Measurements from ENCODE around the gene GDPD3.

Gene GDPD3

DNA sequence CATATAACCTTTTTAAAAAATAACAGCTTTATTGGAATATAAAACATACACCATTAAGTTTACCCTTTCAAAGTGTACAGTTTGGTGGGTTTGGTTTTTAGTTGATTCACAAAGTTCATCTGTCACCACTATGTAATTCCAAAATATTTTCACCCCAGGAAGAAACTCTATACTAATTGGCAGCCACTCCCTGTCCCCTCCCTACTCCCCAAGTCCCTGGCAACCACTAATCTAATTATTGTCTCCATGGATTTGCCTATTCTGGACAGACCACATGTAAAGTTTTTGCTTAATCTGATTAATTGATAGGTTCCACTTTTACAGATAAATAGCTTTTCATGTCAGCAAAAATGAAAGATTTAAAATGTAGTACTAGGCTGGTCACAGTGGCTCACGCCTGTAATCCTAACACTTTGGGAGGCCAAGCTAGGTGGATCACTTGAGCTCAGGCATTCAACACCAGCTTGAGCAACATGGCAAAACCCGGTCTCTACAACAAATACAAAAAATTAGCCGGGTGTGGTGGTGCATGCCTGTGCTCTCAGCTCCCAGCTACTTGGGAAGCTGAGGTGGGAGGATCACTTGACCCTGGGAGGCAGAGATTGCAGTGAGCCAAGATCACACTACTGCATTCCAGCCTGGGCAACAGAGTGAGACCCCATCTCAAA lies 34.6 kb upstream of the GDPD3 start:
- TF ChIP-seq, protein P1, sequence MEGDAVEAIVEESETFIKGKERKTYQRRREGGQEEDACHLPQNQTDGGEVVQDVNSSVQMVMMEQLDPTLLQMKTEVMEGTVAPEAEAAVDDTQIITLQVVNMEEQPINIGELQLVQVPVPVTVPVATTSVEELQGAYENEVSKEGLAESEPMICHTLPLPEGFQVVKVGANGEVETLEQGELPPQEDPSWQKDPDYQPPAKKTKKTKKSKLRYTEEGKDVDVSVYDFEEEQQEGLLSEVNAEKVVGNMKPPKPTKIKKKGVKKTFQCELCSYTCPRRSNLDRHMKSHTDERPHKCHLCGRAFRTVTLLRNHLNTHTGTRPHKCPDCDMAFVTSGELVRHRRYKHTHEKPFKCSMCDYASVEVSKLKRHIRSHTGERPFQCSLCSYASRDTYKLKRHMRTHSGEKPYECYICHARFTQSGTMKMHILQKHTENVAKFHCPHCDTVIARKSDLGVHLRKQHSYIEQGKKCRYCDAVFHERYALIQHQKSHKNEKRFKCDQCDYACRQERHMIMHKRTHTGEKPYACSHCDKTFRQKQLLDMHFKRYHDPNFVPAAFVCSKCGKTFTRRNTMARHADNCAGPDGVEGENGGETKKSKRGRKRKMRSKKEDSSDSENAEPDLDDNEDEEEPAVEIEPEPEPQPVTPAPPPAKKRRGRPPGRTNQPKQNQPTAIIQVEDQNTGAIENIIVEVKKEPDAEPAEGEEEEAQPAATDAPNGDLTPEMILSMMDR (conservative IDR thresholded peaks at IDR 0.05; ENCODE audit: low read depth, low read length), result no peak
- DNase-seq (ENCODE audit: low read depth), result no peak
- H3K4me3 ChIP-seq (ENCODE audit: low read depth, low read length), result no peak overlapping the region

DNA sequence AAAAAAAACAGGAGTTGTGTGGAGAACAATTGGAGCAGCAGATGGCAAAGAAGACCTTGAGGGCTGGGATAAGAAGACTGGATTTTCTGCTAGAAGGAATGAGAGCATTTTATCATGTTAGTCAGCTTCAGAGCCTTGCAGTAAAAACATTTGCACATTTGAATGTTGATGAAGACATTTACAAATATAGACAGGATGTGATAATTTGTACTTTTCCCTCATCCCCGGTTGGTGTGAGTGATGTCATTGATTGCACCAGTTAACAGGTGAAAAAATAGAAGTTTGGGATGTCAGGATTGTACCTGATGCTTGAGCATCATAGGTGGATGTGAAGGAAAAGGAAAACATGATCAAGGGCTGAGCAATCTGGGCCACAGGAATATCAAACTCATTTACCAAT lies 32.3 kb upstream of the GDPD3 start:
- DNase-seq (ENCODE audit: low read depth), result no peak
- TF ChIP-seq, protein P1 (conservative IDR thresholded peaks at IDR 0.05; ENCODE audit: low read depth, low read length), result no peak
- H3K4me3 ChIP-seq (ENCODE audit: low read depth, low read length), result no peak overlapping the region

- no peak for DNase-seq (ENCODE audit: low read depth)
- no peak overlapping the region for H3K4me3 ChIP-seq (ENCODE audit: low read depth, low read length)
- TF ChIP-seq, protein P1 (conservative IDR thresholded peaks at IDR 0.05; ENCODE audit: low read depth, low read length), result no peak
Observed at GRCh38 chr16:30144917-30145316, 31.6 kb upstream of the GDPD3 start.

GRCh38 chr16:30144017-30144416 lies 30.7 kb upstream of the GDPD3 start:
- TF ChIP-seq, protein P1 (conservative IDR thresholded peaks at IDR 0.05; ENCODE audit: low read depth, low read length), result no peak
- no peak overlapping the region for H3K4me3 ChIP-seq (ENCODE audit: low read depth, low read length)
- no peak for DNase-seq (ENCODE audit: low read depth)

GRCh38 chr16:30143347-30143702 lies 30.0 kb upstream of the GDPD3 start:
- TF ChIP-seq, protein P1 (conservative IDR thresholded peaks at IDR 0.05; ENCODE audit: low read depth, low read length), result no peak
- no peak overlapping the region for H3K4me3 ChIP-seq (ENCODE audit: low read depth, low read length)
- no peak for DNase-seq (ENCODE audit: low read depth)

DNA sequence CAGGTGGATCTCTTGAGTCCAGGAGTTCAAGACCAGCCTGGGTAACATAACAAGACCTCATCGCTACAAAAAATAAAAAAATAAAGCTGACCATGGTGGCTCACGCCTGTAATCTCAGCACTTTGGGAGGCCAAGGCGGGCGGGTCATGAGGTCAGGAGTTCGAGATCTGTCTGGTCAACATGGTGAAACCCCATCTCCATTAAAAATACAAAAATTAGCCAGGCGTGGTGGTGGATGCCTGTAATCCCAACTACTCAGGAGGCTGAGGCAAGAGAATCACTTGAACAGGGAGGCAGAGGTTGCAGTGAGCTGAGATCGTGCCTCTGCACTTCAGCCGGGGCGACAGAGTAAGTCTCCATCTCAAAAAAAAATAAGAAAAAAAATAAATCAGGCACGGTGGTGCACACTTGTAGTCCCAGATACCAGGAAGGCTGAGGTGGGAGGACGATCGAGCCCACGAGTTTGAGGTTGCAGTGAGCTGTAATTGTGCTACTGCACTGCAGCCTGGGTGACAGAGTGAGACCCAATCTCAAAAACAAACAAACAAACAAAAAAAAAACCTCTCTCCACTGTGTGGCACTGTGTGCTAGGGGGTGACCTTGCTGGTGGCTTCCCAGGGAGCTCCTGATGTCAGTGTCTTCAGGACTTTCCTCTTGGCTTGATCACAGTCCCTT lies 29.5 kb upstream of the GDPD3 start:
- no peak overlapping the region for H3K4me3 ChIP-seq (ENCODE audit: low read depth, low read length)
- TF ChIP-seq, protein P1 (conservative IDR thresholded peaks at IDR 0.05; ENCODE audit: low read depth, low read length), result no peak
- no peak for DNase-seq (ENCODE audit: low read depth)

- DNase-seq (ENCODE audit: low read depth), result no peak
- TF ChIP-seq, protein P1 (conservative IDR thresholded peaks at IDR 0.05; ENCODE audit: low read depth, low read length), result no peak
- no peak overlapping the region for H3K4me3 ChIP-seq (ENCODE audit: low read depth, low read length)
Observed at GRCh38 chr16:30141750-30142149, 28.4 kb upstream of the GDPD3 start.
